HEK293 (cell line): Measurements from ENCODE around the gene RABEP1.

Experiments used
- CTCF ChIA-PET: fragments of 350-600 bp; formaldehyde crosslinking; extraction: SDS; loops from one replicate; lab custom pipeline; 2021; ENCODE audit warnings: antibody characterized with exemption; lab: Yijun Ruan, JAX
- POLR2A ChIA-PET: fragments of 300-600 bp; formaldehyde crosslinking; extraction: SDS; loops from one replicate; lab custom pipeline; 2020; ENCODE audit warnings: antibody characterized with exemption, inconsistent platforms; lab: Yijun Ruan, JAX
- H3K27ac ChIP-seq: fragments of 200-500 bp; sonication (Bioruptor generic); 2 replicates; pipeline ENCODE4 v1.5.1; 2014; ENCODE audit warnings: low read depth, low read length, control low read depth, inconsistent platforms; ENCODE audit errors: extremely low read depth
- H3K36me3 ChIP-seq, 2 experiments: fragments of 200-500 bp in 1 of 2; sonication (Bioruptor generic) in 1 of 2; 1 replicate in 1 of 2; 2 replicates in 1 of 2; pipeline ENCODE4 v1.5.1; 2014 to 2017; ENCODE audit warnings: inconsistent platforms in 2 of 2, low read length in 2 of 2; ENCODE audit not compliant: control insufficient read depth in 2 of 2, insufficient read depth in 1 of 2
- H3K4me1 ChIP-seq: fragments of 200-500 bp; sonication (Bioruptor generic); 2 replicates; pipeline ENCODE4 v1.5.1; 2014; ENCODE audit warnings: mild to moderate bottlenecking, low read length, inconsistent platforms; ENCODE audit not compliant: control insufficient read depth, insufficient read depth
- H3K4me3 ChIP-seq: 2 replicates; pipeline ENCODE4 v1.5.1; 2011; ENCODE audit warnings: low read depth, mild to moderate bottlenecking, control low read depth, low read length, moderate library complexity
- H3K9me3 ChIP-seq: fragments of 200-500 bp; sonication (Bioruptor generic); 2 replicates; pipeline ENCODE4 v1.5.1; 2014; ENCODE audit warnings: low read depth, low read length, inconsistent platforms; ENCODE audit not compliant: control insufficient read depth, insufficient read depth
- HOXA7 ChIP-seq: sonication (generic); formaldehyde crosslinking; IDR thresholded peaks from 2 replicates; pipeline ENCODE4 v1.8.1; 2022; ENCODE audit warnings: missing genetic modification reagents, borderline replicate concordance
- HOXC10 ChIP-seq: sonication (generic); formaldehyde crosslinking; IDR thresholded peaks from 2 replicates; pipeline ENCODE4 v1.8.1; 2023; ENCODE audit warnings: mild to moderate bottlenecking, missing genetic modification reagents
- SCRT2 ChIP-seq: fragments of 450-650 bp; formaldehyde crosslinking; IDR thresholded peaks from 2 replicates; pipeline ENCODE4 v1.5.1; 2016; ENCODE audit warnings: missing biosample characterization, missing genetic modification characterization
- SP3 ChIP-seq: fragments of 450-650 bp; formaldehyde crosslinking; IDR thresholded peaks from 2 replicates; pipeline ENCODE4 v1.5.1; 2016; ENCODE audit warnings: missing biosample characterization, missing genetic modification characterization
- ZFHX2 ChIP-seq: fragments of 450-650 bp; formaldehyde crosslinking; conservative IDR thresholded peaks from 2 replicates; pipeline ENCODE4 v1.5.1; 2016; ENCODE audit warnings: missing biosample characterization, missing genetic modification characterization
- ZNF146 ChIP-seq: fragments of 450-650 bp; formaldehyde crosslinking; IDR thresholded peaks from 2 replicates; pipeline ENCODE4 v1.5.1; 2016; ENCODE audit warnings: missing biosample characterization, missing genetic modification characterization
- ZNF169 ChIP-seq: fragments of 450-650 bp; formaldehyde crosslinking; IDR thresholded peaks from 2 replicates; pipeline ENCODE4 v1.5.1; 2016; ENCODE audit warnings: missing biosample characterization, missing genetic modification characterization
- ZNF184 ChIP-seq: fragments of 450-650 bp; IDR thresholded peaks from 2 replicates; pipeline ENCODE4 v1.5.1; 2018; ENCODE audit warnings: missing biosample characterization, mild to moderate bottlenecking, missing genetic modification characterization
- ZNF223 ChIP-seq: fragments of 450-650 bp; formaldehyde crosslinking; IDR thresholded peaks from 2 replicates; pipeline ENCODE4 v1.5.1; 2016; ENCODE audit warnings: missing biosample characterization, missing genetic modification characterization
- ZNF248 ChIP-seq: fragments of 450-650 bp; formaldehyde crosslinking; IDR thresholded peaks from 2 replicates; pipeline ENCODE4 v1.5.1; 2017; ENCODE audit warnings: missing biosample characterization, missing genetic modification characterization
- ZNF513 ChIP-seq: fragments of 450-650 bp; IDR thresholded peaks from 2 replicates; pipeline ENCODE4 v1.5.1; 2018; ENCODE audit warnings: missing biosample characterization, missing genetic modification characterization
- ZNF514 ChIP-seq: fragments of 450-650 bp; formaldehyde crosslinking; IDR thresholded peaks from 2 replicates; pipeline ENCODE4 v1.5.1; 2016; ENCODE audit warnings: missing biosample characterization, missing genetic modification characterization
- ZNF530 ChIP-seq: fragments of 450-650 bp; formaldehyde crosslinking; IDR thresholded peaks from 2 replicates; pipeline ENCODE4 v1.5.1; 2016; ENCODE audit warnings: low read depth, missing biosample characterization, missing genetic modification characterization
- ZNF548 ChIP-seq: fragments of 450-650 bp; formaldehyde crosslinking; IDR thresholded peaks from 2 replicates; pipeline ENCODE4 v1.5.1; 2016; ENCODE audit warnings: missing biosample characterization, missing genetic modification characterization
- ZNF560 ChIP-seq: fragments of 450-650 bp; formaldehyde crosslinking; IDR thresholded peaks from 2 replicates; pipeline ENCODE4 v1.5.1; 2017; ENCODE audit warnings: missing biosample characterization, missing genetic modification characterization, borderline replicate concordance
- ZNF600 ChIP-seq: fragments of 450-650 bp; formaldehyde crosslinking; IDR thresholded peaks from 2 replicates; pipeline ENCODE4 v1.5.1; 2016; ENCODE audit warnings: missing biosample characterization, missing genetic modification characterization
- ZNF626 ChIP-seq: fragments of 450-650 bp; sonication (Bioruptor Pico); formaldehyde crosslinking; IDR thresholded peaks from 2 replicates; pipeline ENCODE4 v1.5.1; 2018; ENCODE audit warnings: missing biosample characterization, missing genetic modification characterization, inconsistent platforms
- ZNF670 ChIP-seq: fragments of 450-650 bp; formaldehyde crosslinking; IDR thresholded peaks from 2 replicates; pipeline ENCODE4 v1.5.1; 2016; ENCODE audit warnings: missing biosample characterization, missing genetic modification characterization, low read depth
- TF ChIP-seq, protein P1 (sequence below): fragments of 450-650 bp; formaldehyde crosslinking; IDR thresholded peaks from 2 replicates; pipeline ENCODE4 v1.5.1; 2016; ENCODE audit warnings: missing biosample characterization, missing genetic modification characterization, low read depth
- TF ChIP-seq, protein P2 (sequence below): fragments of 450-650 bp; formaldehyde crosslinking; IDR thresholded peaks from 2 replicates; pipeline ENCODE4 v1.5.1; 2016; ENCODE audit warnings: missing biosample characterization, missing genetic modification characterization
- TF ChIP-seq, protein P3 (sequence below): fragments of 450-650 bp; formaldehyde crosslinking; IDR thresholded peaks from 2 replicates; pipeline ENCODE4 v1.5.1; 2016; ENCODE audit warnings: missing biosample characterization, missing genetic modification characterization

The RABEP1 gene

GRCh38 chr17:5381542-5381941 is 99.5 kb downstream of the RABEP1 start:
- ChIA-PET CTCF (interaction anchor here (1.1 kb wide), 1 partner anchor 24 kb away, joined by 3 read pairs; no protein-coding TSS in a partner anchor), POLR2A (no interaction called here)
- H3K4me1 ChIP-seq, result no peaks in the 10 kb centered on the region
- TF ChIP-seq ZNF223 (tag by site-specific recombination), result no peak
- TF ChIP-seq ZNF600 (tag by site-specific recombination), result 0 out of 2 replicates have a peak, but pooled peaks have one; percentile 19
- TF ChIP-seq, all 188 proteins: peak for 1
- Histone ChIP-seq H3K36me3 (peaks cover 92 to 98% of the 10 kb centered on the region in 2 experiments), H3K9me3 (no peaks in the 10 kb centered on the region), H3K27ac (no peak overlapping the region), H3K4me3 (no peak overlapping the region)

GRCh38 chr17:5391678-5392077 is 109.6 kb downstream of the RABEP1 start:
- Histone ChIP-seq H3K4me1 (no peaks in the 10 kb centered on the region), H3K4me3 (no peak overlapping the region), H3K27ac (no peak overlapping the region), H3K9me3 (no peaks in the 10 kb centered on the region), H3K36me3 (peaks cover 75 to 88% of the 10 kb centered on the region in 2 experiments)
- CTCF ChIA-PET, result interaction anchor here (1.3 kb wide), 1 partner anchor 94 kb away, joined by 4 read pairs; no protein-coding TSS in a partner anchor
- POLR2A ChIA-PET, result no interaction called here
- TF ChIP-seq ZNF626 (no peak), SCRT2 (no peak), HOXA7 (CRISPR knock-in tag) (no peak), ZNF146 (no peak), ZNF530 (tag by site-specific recombination) (no peak)
- TF ChIP-seq, protein P1, sequence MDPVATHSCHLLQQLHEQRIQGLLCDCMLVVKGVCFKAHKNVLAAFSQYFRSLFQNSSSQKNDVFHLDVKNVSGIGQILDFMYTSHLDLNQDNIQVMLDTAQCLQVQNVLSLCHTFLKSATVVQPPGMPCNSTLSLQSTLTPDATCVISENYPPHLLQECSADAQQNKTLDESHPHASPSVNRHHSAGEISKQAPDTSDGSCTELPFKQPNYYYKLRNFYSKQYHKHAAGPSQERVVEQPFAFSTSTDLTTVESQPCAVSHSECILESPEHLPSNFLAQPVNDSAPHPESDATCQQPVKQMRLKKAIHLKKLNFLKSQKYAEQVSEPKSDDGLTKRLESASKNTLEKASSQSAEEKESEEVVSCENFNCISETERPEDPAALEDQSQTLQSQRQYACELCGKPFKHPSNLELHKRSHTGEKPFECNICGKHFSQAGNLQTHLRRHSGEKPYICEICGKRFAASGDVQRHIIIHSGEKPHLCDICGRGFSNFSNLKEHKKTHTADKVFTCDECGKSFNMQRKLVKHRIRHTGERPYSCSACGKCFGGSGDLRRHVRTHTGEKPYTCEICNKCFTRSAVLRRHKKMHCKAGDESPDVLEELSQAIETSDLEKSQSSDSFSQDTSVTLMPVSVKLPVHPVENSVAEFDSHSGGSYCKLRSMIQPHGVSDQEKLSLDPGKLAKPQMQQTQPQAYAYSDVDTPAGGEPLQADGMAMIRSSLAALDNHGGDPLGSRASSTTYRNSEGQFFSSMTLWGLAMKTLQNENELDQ (tag by site-specific recombination), result no peak

- H3K4me3 ChIP-seq, result no peak overlapping the region
- no peak overlapping the region for H3K27ac ChIP-seq
- CTCF ChIA-PET, result interaction anchor here (0.6 to 1.3 kb wide), 2 partner anchors 43 to 69 kb away, joined by 3 read pairs; partner anchors contain the start of gene C1QBP
- TF ChIP-seq ZNF184 (tag by site-specific recombination), result peak; percentile 97
- TF ChIP-seq ZNF626, result no peak
- TF ChIP-seq ZNF670 (tag by site-specific recombination), result no peak
- TF ChIP-seq, all 188 proteins: peak for 1
- POLR2A ChIA-PET, result no interaction called here
- Histone ChIP-seq H3K4me1 (no peaks in the 10 kb centered on the region), H3K36me3 (peaks cover 83 to 92% of the 10 kb centered on the region in 2 experiments), H3K9me3 (no peaks in the 10 kb centered on the region)
Measured at GRCh38 chr17:5396612-5397011, 114.5 kb downstream of the RABEP1 start.

GRCh38 chr17:5399767-5400166 is 117.7 kb downstream of the RABEP1 start:
- POLR2A ChIA-PET, result no interaction called here
- H3K36me3 ChIP-seq, result peaks cover 84 to 94% of the 10 kb centered on the region in 2 experiments
- no peak overlapping the region for H3K4me3 ChIP-seq
- H3K27ac ChIP-seq, result no peak overlapping the region
- H3K9me3 ChIP-seq, result no peaks in the 10 kb centered on the region
- H3K4me1 ChIP-seq, result no peaks in the 10 kb centered on the region
- CTCF ChIA-PET, result interaction anchor here (0.6 to 0.9 kb wide), 2 partner anchors 10 to 39 kb away, joined by 3 to 4 read pairs; no protein-coding TSS in a partner anchor
- TF ChIP-seq, protein P2, sequence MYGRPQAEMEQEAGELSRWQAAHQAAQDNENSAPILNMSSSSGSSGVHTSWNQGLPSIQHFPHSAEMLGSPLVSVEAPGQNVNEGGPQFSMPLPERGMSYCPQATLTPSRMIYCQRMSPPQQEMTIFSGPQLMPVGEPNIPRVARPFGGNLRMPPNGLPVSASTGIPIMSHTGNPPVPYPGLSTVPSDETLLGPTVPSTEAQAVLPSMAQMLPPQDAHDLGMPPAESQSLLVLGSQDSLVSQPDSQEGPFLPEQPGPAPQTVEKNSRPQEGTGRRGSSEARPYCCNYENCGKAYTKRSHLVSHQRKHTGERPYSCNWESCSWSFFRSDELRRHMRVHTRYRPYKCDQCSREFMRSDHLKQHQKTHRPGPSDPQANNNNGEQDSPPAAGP (tag by site-specific recombination), result no peak
- TF ChIP-seq ZNF514, result no peak
- TF ChIP-seq ZNF548, result no peak
- no peak for TF ChIP-seq ZNF513
- no peak for TF ChIP-seq SP3
- TF ChIP-seq, protein P3, sequence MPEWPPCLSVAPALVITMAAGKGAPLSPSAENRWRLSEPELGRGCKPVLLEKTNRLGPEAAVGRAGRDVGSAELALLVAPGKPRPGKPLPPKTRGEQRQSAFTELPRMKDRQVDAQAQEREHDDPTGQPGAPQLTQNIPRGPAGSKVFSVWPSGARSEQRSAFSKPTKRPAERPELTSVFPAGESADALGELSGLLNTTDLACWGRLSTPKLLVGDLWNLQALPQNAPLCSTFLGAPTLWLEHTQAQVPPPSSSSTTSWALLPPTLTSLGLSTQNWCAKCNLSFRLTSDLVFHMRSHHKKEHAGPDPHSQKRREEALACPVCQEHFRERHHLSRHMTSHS (tag by site-specific recombination), result no peak
- TF ChIP-seq ZNF560 (tag by site-specific recombination), result no peak
- no peak for TF ChIP-seq HOXC10 (CRISPR knock-in tag)
- no peak for TF ChIP-seq ZFHX2 (tag by site-specific recombination)
- no peak for TF ChIP-seq ZNF169 (tag by site-specific recombination)
- TF ChIP-seq ZNF248 (tag by site-specific recombination), result no peak
